ENCODE results near the gene RAB35.

GRCh38 chr12:120091371-120092090 lies 25.0 kb downstream of the RAB35 start:
- TF ChIP-seq CTCF (IDR thresholded peaks at IDR 0.05; ENCODE audit: low read depth, low read length, poor library complexity, severe bottlenecking) (no peak), EZH2phosphoT487 (IDR thresholded peaks at IDR 0.05; ENCODE audit: borderline replicate concordance, low read length) (no peak)
